CD4-positive, alpha-beta T cell treated with Interleukin-10 for 1 hour (primary cell): ENCODE data around the gene OR52B2.
"Not testable (repeated sequence)": the region's sequence is repeated elsewhere in the genome, so short reads cannot be mapped to it uniquely, and the experiment has no call there.

ENCODE experiments used
- DNase-seq: peaks from one replicate; pipeline ENCODE4 v3.0.0-alpha.2; 2020

Gene OR52B2

GRCh38 chr11:6151117-6151516, 19.0 kb downstream of the OR52B2 start:
- no peak for DNase-seq

DNA sequence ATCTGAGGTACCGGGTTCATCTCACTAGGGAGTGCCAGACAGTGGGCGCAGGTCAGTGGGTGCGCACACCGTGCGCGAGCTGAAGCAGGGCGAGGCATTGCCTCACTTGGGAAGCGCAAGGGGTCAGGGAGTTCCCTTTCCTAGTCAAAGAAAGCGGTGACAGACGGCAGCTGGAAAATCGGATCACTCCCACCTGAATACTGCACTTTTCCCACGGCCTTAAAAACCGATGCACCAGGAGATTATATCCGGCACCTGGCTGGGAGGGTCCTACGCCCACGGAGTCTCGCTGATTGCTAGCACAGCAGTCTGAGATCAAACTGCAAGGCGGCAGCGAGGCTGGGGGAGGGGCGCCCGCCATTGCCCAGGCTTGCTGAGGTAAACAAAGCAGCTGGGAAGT, 26.4 kb downstream of the OR52B2 start:
- not testable (repeated sequence) for DNase-seq

GRCh38 chr11:6142936-6143335, 27.2 kb downstream of the OR52B2 start:
- DNase-seq: no peak

DNA sequence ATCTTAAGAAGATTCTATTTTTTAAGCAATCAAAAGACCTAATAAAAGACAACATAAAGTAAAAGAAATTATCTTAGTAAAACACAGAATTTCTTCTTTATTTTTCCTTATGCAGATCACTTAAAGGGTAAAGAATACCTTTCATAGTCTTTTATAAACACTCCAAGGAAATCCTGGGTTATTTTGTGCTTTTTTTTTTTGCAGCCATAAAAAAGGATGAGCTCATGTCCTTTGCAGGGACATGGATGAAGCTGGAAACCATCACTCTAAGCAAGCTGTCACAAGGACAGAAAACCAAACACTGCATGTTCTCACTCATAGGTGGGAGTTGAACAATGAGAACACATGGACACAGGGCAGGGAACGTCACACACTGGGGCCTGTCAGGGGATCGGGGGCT, 34.2 kb downstream of the OR52B2 start:
- DNase-seq: not testable (repeated sequence)

DNA sequence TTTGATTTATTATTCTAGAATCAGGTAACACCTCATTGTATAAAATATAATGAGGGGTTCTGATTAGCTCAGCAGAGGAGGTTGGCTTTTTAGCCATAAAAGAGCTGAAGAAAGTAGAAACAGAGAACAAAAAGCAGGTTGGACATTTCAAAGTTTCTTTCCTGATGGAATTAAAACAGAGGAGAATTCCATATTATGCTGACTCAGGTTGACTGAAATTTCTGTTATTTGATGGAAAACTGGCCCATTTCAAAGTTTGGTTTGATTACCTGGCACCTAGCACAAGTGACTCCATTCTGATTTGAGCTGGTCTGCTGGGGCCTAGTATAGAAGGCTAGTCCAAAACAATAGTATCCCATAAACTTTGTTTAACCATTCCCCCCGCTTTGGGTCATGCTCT, 37.7 kb downstream of the OR52B2 start:
- no peak for DNase-seq

GRCh38 chr11:6129635-6130034, 40.5 kb downstream of the OR52B2 start:
- no peak for DNase-seq

GRCh38 chr11:6129011-6129410, 41.1 kb downstream of the OR52B2 start:
- no peak for DNase-seq

- no peak for DNase-seq
These were observed 42.2 kb downstream of the OR52B2 start for GRCh38 chr11:6127881-6128280.

- no peak for DNase-seq
These were observed 45.9 kb downstream of the OR52B2 start for GRCh38 chr11:6124245-6124644.
